Activated effector memory CD4-positive, alpha-beta T cell treated with anti-CD3 and anti-CD28 coated beads, Interleukin-2, amount 50 U/mL, for 16 hours (primary cell): ENCODE data around the gene RTN4RL1.
"Not testable (repeated sequence)": the region's sequence is repeated elsewhere in the genome, so short reads cannot be mapped to it uniquely, and the experiment has no call there.

Source experiments
- DNase-seq: peaks from one replicate; pipeline ENCODE4 v3.0.0-alpha.2; 2020

RTN4RL1 gene

GRCh38 chr17:1997927-1998742, 27.0 kb downstream of the RTN4RL1 start:
- no peak for DNase-seq

GRCh38 chr17:1997289-1997926, 27.7 kb downstream of the RTN4RL1 start:
- no peak for DNase-seq

GRCh38 chr17:1996800-1997288, 28.3 kb downstream of the RTN4RL1 start:
- DNase-seq = no peak

- DNase-seq = no peak
Measured at GRCh38 chr17:1995907-1996799, 29.0 kb downstream of the RTN4RL1 start.

- no peak for DNase-seq
Measured at GRCh38 chr17:1995321-1995892, 29.7 kb downstream of the RTN4RL1 start.

GRCh38 chr17:1994707-1995106, 30.4 kb downstream of the RTN4RL1 start:
- no peak for DNase-seq

- DNase-seq = no peak
Measured at GRCh38 chr17:1992541-1992940, 32.6 kb downstream of the RTN4RL1 start.

GRCh38 chr17:1989135-1989534, 36.0 kb downstream of the RTN4RL1 start:
- DNase-seq = no peak

GRCh38 chr17:1986783-1987451, 38.2 kb downstream of the RTN4RL1 start:
- no peak for DNase-seq

GRCh38 chr17:1985686-1986085, 39.4 kb downstream of the RTN4RL1 start:
- no peak for DNase-seq

GRCh38 chr17:1985093-1985492, 40.0 kb downstream of the RTN4RL1 start:
- DNase-seq = no peak

- DNase-seq = not testable (repeated sequence)
Measured at GRCh38 chr17:1982793-1983366, 42.3 kb downstream of the RTN4RL1 start.

GRCh38 chr17:1980665-1981250, 44.4 kb downstream of the RTN4RL1 start:
- no peak for DNase-seq

GRCh38 chr17:1979182-1979985, 45.8 kb downstream of the RTN4RL1 start:
- DNase-seq = no peak

- no peak for DNase-seq
Measured at GRCh38 chr17:1978396-1978949, 46.7 kb downstream of the RTN4RL1 start.

- no peak for DNase-seq
Measured at GRCh38 chr17:1977583-1978395, 47.3 kb downstream of the RTN4RL1 start.

- DNase-seq = no peak
Measured at GRCh38 chr17:1976683-1977064, 48.5 kb downstream of the RTN4RL1 start.

GRCh38 chr17:1976000-1976682, 49.0 kb downstream of the RTN4RL1 start:
- DNase-seq = no peak

- DNase-seq = no peak
Measured at GRCh38 chr17:1975573-1975972, 49.6 kb downstream of the RTN4RL1 start.
